SK-N-SH treated with all-trans-retinoic acid at 6 μM for 48 hours (cell line): ENCODE data around the gene CPNE5.

ENCODE experiments used
- ATAC-seq: fragments of 200-7000 bp; cut with Tn5 transposase; 3 replicates; pipeline ENCODE4 v1.9.1; 2020; ENCODE audit warnings: mild to moderate bottlenecking, moderate library complexity
- ARNTL ChIP-seq: fragments of 450-650 bp; formaldehyde crosslinking; IDR thresholded peaks from 2 replicates; pipeline ENCODE4 v1.5.0; 2020; ENCODE audit warnings: low read depth, mild to moderate bottlenecking, moderate library complexity, borderline replicate concordance
- BACH2 ChIP-seq: fragments of 250-450 bp; sonication (Bioruptor Pico); IDR thresholded peaks from 2 replicates; pipeline ENCODE4 v1.9.0; 2021; ENCODE audit warnings: mild to moderate bottlenecking, borderline replicate concordance
- CSDC2 ChIP-seq: fragments of 250-450 bp; sonication (Bioruptor Pico); IDR thresholded peaks from 2 replicates; pipeline ENCODE4 v1.5.0; 2020; ENCODE audit warnings: mild to moderate bottlenecking, moderate library complexity
- ESRRG ChIP-seq: fragments of 250-450 bp; sonication (Bioruptor Pico); IDR thresholded peaks from 2 replicates; pipeline ENCODE4 v1.6.1; 2021; ENCODE audit warnings: mild to moderate bottlenecking
- GLIS3 ChIP-seq: fragments of 250-450 bp; sonication (Bioruptor Pico); IDR thresholded peaks from 2 replicates; pipeline ENCODE4 v1.5.0; 2020; ENCODE audit warnings: mild to moderate bottlenecking, moderate library complexity
- ISL1 ChIP-seq: fragments of 250-450 bp; sonication (Bioruptor Pico); IDR thresholded peaks from 2 replicates; pipeline ENCODE4 v2.1.2; 2022; ENCODE audit warnings: mild to moderate bottlenecking, moderate library complexity
- OSR1 ChIP-seq: fragments of 250-450 bp; sonication (Bioruptor Pico); IDR thresholded peaks from 2 replicates; pipeline ENCODE4 v1.8.0; 2022; ENCODE audit warnings: moderate library complexity, mild to moderate bottlenecking, inconsistent platforms
- PPARA ChIP-seq: fragments of 250-450 bp; sonication (Bioruptor Pico); IDR thresholded peaks from 2 replicates; pipeline ENCODE4 v1.5.0; 2020; ENCODE audit warnings: mild to moderate bottlenecking, borderline replicate concordance
- RARB ChIP-seq: fragments of 250-450 bp; sonication (Bioruptor Pico); IDR thresholded peaks from 2 replicates; pipeline ENCODE4 v1.8.0; 2021; ENCODE audit warnings: mild to moderate bottlenecking, moderate library complexity
- TCF4 ChIP-seq: fragments of 250-450 bp; sonication (Bioruptor Pico); IDR thresholded peaks from 2 replicates; pipeline ENCODE4 v1.8.0; 2021; ENCODE audit warnings: mild to moderate bottlenecking, moderate library complexity, borderline replicate concordance
- ZFP3 ChIP-seq: fragments of 250-450 bp; sonication (Bioruptor Pico); IDR thresholded peaks from 2 replicates; pipeline ENCODE4 v1.5.0; 2020; ENCODE audit warnings: mild to moderate bottlenecking, moderate library complexity
- ZFP30 ChIP-seq: fragments of 450-650 bp; formaldehyde crosslinking; IDR thresholded peaks from 2 replicates; pipeline ENCODE4 v1.5.0; 2022; ENCODE audit warnings: mild to moderate bottlenecking, moderate library complexity
- ZNF565 ChIP-seq: fragments of 450-650 bp; formaldehyde crosslinking; conservative IDR thresholded peaks from 2 replicates; pipeline ENCODE4 v1.5.0; 2020; ENCODE audit warnings: low read depth, mild to moderate bottlenecking, moderate library complexity
- ZNF8 ChIP-seq: fragments of 450-650 bp; formaldehyde crosslinking; IDR thresholded peaks from 2 replicates; pipeline ENCODE4 v1.5.0; 2020; ENCODE audit warnings: mild to moderate bottlenecking, moderate library complexity
- TF ChIP-seq, protein P1 (sequence below): fragments of 250-450 bp; sonication (Bioruptor Pico); IDR thresholded peaks from 2 replicates; pipeline ENCODE4 v1.5.1; 2020; ENCODE audit warnings: low read depth, mild to moderate bottlenecking, moderate library complexity
- TF ChIP-seq, protein P2 (sequence below): fragments of 250-450 bp; sonication (Bioruptor Pico); IDR thresholded peaks from 2 replicates; pipeline ENCODE4 v1.8.0; 2021; ENCODE audit warnings: low read depth, mild to moderate bottlenecking, moderate library complexity, borderline replicate concordance
- TF ChIP-seq, protein P3 (sequence below): fragments of 250-450 bp; sonication (Bioruptor Pico); IDR thresholded peaks from 2 replicates; pipeline ENCODE4 v1.5.1; 2021; ENCODE audit warnings: mild to moderate bottlenecking, moderate library complexity
- TF ChIP-seq, protein P4 (sequence below): fragments of 250-450 bp; sonication (Bioruptor Pico); IDR thresholded peaks from 2 replicates; pipeline ENCODE4 v1.5.0; 2020; ENCODE audit warnings: mild to moderate bottlenecking, moderate library complexity
- TF ChIP-seq, protein P5 (sequence below): fragments of 250-450 bp; sonication (Bioruptor Pico); IDR thresholded peaks from 2 replicates; pipeline ENCODE4 v1.8.0; 2020; ENCODE audit warnings: mild to moderate bottlenecking, moderate library complexity, borderline replicate concordance

Gene CPNE5

DNA sequence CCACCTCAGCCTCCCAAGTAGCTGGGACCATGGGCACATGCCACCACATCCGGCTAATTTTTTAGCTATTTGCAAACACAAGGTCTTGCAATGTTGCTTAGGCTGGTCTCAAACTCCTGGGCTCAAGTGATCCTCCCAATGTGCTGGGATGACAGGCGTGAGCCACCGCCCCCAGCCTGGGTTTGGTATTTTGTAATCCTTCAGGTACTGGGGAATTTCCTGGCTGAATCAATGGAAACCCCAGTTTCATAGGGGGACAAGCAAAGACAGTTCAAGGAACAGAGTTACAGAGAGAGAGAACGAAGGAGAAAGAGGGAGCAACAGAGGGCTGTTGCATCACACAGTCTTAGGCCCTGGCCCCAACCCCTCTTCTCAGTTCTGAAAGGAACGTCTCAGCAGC is 105.9 kb downstream of the CPNE5 start:
- no peak for ATAC-seq
- TF ChIP-seq PPARA (CRISPR knock-in tag), result no peak
- no peak for TF ChIP-seq BACH2
- TF ChIP-seq ARNTL (CRISPR knock-in tag), result no peak
- TF ChIP-seq, protein P1, sequence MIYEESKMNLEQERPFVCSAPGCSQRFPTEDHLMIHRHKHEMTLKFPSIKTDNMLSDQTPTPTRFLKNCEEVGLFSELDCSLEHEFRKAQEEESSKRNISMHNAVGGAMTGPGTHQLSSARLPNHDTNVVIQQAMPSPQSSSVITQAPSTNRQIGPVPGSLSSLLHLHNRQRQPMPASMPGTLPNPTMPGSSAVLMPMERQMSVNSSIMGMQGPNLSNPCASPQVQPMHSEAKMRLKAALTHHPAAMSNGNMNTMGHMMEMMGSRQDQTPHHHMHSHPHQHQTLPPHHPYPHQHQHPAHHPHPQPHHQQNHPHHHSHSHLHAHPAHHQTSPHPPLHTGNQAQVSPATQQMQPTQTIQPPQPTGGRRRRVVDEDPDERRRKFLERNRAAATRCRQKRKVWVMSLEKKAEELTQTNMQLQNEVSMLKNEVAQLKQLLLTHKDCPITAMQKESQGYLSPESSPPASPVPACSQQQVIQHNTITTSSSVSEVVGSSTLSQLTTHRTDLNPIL (CRISPR knock-in tag), result no peak
- TF ChIP-seq OSR1 (CRISPR knock-in tag), result no peak
- TF ChIP-seq, protein P2, sequence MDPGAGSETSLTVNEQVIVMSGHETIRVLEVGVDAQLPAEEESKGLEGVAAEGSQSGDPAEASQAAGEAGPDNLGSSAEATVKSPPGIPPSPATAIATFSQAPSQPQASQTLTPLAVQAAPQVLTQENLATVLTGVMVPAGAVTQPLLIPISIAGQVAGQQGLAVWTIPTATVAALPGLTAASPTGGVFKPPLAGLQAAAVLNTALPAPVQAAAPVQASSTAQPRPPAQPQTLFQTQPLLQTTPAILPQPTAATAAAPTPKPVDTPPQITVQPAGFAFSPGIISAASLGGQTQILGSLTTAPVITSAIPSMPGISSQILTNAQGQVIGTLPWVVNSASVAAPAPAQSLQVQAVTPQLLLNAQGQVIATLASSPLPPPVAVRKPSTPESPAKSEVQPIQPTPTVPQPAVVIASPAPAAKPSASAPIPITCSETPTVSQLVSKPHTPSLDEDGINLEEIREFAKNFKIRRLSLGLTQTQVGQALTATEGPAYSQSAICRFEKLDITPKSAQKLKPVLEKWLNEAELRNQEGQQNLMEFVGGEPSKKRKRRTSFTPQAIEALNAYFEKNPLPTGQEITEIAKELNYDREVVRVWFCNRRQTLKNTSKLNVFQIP (CRISPR knock-in tag), result no peak
- TF ChIP-seq, protein P3, sequence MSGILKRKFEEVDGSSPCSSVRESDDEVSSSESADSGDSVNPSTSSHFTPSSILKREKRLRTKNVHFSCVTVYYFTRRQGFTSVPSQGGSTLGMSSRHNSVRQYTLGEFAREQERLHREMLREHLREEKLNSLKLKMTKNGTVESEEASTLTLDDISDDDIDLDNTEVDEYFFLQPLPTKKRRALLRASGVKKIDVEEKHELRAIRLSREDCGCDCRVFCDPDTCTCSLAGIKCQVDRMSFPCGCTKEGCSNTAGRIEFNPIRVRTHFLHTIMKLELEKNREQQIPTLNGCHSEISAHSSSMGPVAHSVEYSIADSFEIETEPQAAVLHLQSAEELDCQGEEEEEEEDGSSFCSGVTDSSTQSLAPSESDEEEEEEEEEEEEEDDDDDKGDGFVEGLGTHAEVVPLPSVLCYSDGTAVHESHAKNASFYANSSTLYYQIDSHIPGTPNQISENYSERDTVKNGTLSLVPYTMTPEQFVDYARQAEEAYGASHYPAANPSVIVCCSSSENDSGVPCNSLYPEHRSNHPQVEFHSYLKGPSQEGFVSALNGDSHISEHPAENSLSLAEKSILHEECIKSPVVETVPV (CRISPR knock-in tag), result no peak
- no peak for TF ChIP-seq RARB (CRISPR knock-in tag)
- TF ChIP-seq TCF4 (CRISPR knock-in tag), result no peak
- TF ChIP-seq ESRRG (CRISPR knock-in tag), result no peak
- TF ChIP-seq, protein P4, sequence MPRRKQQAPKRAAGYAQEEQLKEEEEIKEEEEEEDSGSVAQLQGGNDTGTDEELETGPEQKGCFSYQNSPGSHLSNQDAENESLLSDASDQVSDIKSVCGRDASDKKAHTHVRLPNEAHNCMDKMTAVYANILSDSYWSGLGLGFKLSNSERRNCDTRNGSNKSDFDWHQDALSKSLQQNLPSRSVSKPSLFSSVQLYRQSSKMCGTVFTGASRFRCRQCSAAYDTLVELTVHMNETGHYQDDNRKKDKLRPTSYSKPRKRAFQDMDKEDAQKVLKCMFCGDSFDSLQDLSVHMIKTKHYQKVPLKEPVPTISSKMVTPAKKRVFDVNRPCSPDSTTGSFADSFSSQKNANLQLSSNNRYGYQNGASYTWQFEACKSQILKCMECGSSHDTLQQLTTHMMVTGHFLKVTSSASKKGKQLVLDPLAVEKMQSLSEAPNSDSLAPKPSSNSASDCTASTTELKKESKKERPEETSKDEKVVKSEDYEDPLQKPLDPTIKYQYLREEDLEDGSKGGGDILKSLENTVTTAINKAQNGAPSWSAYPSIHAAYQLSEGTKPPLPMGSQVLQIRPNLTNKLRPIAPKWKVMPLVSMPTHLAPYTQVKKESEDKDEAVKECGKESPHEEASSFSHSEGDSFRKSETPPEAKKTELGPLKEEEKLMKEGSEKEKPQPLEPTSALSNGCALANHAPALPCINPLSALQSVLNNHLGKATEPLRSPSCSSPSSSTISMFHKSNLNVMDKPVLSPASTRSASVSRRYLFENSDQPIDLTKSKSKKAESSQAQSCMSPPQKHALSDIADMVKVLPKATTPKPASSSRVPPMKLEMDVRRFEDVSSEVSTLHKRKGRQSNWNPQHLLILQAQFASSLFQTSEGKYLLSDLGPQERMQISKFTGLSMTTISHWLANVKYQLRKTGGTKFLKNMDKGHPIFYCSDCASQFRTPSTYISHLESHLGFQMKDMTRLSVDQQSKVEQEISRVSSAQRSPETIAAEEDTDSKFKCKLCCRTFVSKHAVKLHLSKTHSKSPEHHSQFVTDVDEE, result no peak
- no peak for TF ChIP-seq ZNF565 (CRISPR knock-in tag)
- no peak for TF ChIP-seq ZNF8 (CRISPR knock-in tag)

DNA sequence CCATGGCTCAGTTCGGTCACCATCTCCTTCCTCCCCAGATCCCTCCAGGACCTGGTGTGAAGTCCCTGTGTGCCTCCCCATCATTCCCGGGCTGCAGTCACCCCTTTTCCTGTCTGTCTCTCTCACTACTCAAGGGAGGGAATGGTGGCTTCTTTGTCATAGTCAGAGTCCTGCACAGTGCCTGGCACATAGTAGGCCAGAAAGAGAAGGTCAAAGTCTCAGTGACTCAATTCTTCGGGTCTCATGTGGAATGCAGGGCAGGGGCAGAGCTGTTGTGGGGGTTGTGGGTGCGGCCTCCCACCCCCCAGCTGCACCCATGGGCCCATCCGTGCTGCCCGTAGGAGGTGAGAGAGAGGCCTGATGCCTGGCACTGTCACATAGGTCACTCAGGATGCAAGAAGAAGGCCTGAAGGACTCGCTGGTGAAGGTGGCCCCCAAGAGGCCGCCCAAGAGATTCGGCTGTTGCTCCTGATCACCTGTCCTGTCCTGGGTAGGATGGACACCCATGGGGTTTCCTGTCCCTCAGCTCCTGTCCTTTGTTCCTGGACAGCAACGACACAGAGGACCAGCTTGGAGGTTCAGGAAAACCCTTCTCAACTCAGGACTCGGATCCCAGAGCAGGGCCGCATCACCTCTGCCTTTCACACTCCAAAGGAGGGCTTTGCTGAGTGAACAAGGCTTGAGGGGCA is 107.5 kb downstream of the CPNE5 start:
- no peak for ATAC-seq
- TF ChIP-seq, protein P5, sequence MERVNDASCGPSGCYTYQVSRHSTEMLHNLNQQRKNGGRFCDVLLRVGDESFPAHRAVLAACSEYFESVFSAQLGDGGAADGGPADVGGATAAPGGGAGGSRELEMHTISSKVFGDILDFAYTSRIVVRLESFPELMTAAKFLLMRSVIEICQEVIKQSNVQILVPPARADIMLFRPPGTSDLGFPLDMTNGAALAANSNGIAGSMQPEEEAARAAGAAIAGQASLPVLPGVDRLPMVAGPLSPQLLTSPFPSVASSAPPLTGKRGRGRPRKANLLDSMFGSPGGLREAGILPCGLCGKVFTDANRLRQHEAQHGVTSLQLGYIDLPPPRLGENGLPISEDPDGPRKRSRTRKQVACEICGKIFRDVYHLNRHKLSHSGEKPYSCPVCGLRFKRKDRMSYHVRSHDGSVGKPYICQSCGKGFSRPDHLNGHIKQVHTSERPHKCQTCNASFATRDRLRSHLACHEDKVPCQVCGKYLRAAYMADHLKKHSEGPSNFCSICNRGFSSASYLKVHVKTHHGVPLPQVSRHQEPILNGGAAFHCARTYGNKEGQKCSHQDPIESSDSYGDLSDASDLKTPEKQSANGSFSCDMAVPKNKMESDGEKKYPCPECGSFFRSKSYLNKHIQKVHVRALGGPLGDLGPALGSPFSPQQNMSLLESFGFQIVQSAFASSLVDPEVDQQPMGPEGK (CRISPR knock-in tag), result no peak
- no peak for TF ChIP-seq TCF4 (CRISPR knock-in tag)
- TF ChIP-seq GLIS3 (CRISPR knock-in tag), result no peak
- TF ChIP-seq ZFP3 (CRISPR knock-in tag), result no peak
- TF ChIP-seq ZFP30, result no peak
- no peak for TF ChIP-seq ARNTL (CRISPR knock-in tag)
- no peak for TF ChIP-seq ESRRG (CRISPR knock-in tag)
- no peak for TF ChIP-seq BACH2
- TF ChIP-seq CSDC2 (CRISPR knock-in tag), result no peak
- TF ChIP-seq ZNF565 (CRISPR knock-in tag), result no peak
- no peak for TF ChIP-seq ISL1 (CRISPR knock-in tag)
